Epithelial cell of proximal tubule (primary cell): Measurements from ENCODE around the gene RAI1. TPM values are rescaled to one million over a fixed set of nuclear protein-coding genes. Genes with fewer than 3 reads are reported as not detected.

ENCODE experiments used
- DNase-seq: peaks from one replicate; pipeline ENCODE4 v3.0.0-alpha.2; 2011; ENCODE audit warnings: low read depth
- H3K4me3 ChIP-seq: 2 replicates; pipeline ENCODE4 v1.5.1; 2011; ENCODE audit warnings: low read depth, mild to moderate bottlenecking, low read length
- CTCF ChIP-seq: conservative IDR thresholded peaks from 2 replicates; pipeline ENCODE4 v1.5.1; 2012; ENCODE audit warnings: low read depth, mild to moderate bottlenecking, low read length
- total RNA-seq: library from RNA; depleted of rRNA; stranded (reverse); fragments of >200 nt; gene quantifications from 2 replicates; pipeline ENCODE4 v1.2.3, GENCODE V29; 2015

RAI1 gene
- total RNA-seq, 1 donor from 2014 or later = 13.7 TPM

- no peak for DNase-seq
- no peak overlapping the region for H3K4me3 ChIP-seq
- TF ChIP-seq CTCF = no peak
Observed at GRCh38 chr17:17841601-17842025, 160.4 kb downstream of the RAI1 start.

GRCh38 chr17:17842111-17842876, 161.0 kb downstream of the RAI1 start:
- no peak for TF ChIP-seq CTCF
- H3K4me3 ChIP-seq = no peak overlapping the region
- DNase-seq = no peak

- H3K4me3 ChIP-seq = no peak overlapping the region
- no peak for DNase-seq
- TF ChIP-seq CTCF = no peak
Observed at GRCh38 chr17:17843096-17843495, 161.8 kb downstream of the RAI1 start.

- TF ChIP-seq CTCF = no peak
- H3K4me3 ChIP-seq = no peak overlapping the region
- DNase-seq = no peak
Observed at GRCh38 chr17:17844079-17844478, 162.8 kb downstream of the RAI1 start.

GRCh38 chr17:17844500-17844899, 163.2 kb downstream of the RAI1 start:
- TF ChIP-seq CTCF = no peak
- DNase-seq = no peak
- no peak overlapping the region for H3K4me3 ChIP-seq

- no peak overlapping the region for H3K4me3 ChIP-seq
- no peak for TF ChIP-seq CTCF
- DNase-seq = no peak
Observed at GRCh38 chr17:17845046-17845775, 164.0 kb downstream of the RAI1 start.

- H3K4me3 ChIP-seq = no peak overlapping the region
- DNase-seq = no peak
- no peak for TF ChIP-seq CTCF
Observed at GRCh38 chr17:17846003-17846402, 164.7 kb downstream of the RAI1 start.
